Mesenchymal stem cell (in vitro differentiated cells and primary cell): ENCODE measurements around the gene KATNB1.

Experiments used
- DNase-seq: peaks from one replicate; pipeline ENCODE4 v3.0.0-alpha.2; 2013
- H2AFZ ChIP-seq: one replicate; pipeline ENCODE4 v1.6.1; 2013; ENCODE audit warnings: low read depth, mild to moderate bottlenecking, control low read depth, inconsistent platforms, low read length, moderate library complexity
- H2AK5ac ChIP-seq: 2 replicates; pipeline ENCODE4 v1.6.1; 2013; ENCODE audit warnings: low read length, moderate library complexity, mild to moderate bottlenecking, inconsistent platforms; ENCODE audit not compliant: severe bottlenecking
- H2BK120ac ChIP-seq: one replicate; pipeline ENCODE4 v1.6.1; 2013; ENCODE audit warnings: low read depth, mild to moderate bottlenecking, inconsistent platforms, low read length, moderate library complexity
- H2BK12ac ChIP-seq, 2 experiments: one replicate each; pipeline ENCODE4 v1.6.1; 2013; ENCODE audit warnings: inconsistent platforms in 2 of 2, low read length in 2 of 2, mild to moderate bottlenecking in 2 of 2, moderate library complexity in 2 of 2, control low read depth in 1 of 2
- H2BK15ac ChIP-seq: one replicate; pipeline ENCODE4 v1.6.1; 2013; ENCODE audit warnings: mild to moderate bottlenecking, low read depth, inconsistent platforms; ENCODE audit not compliant: poor library complexity, severe bottlenecking
- H2BK5ac ChIP-seq: 2 replicates; pipeline ENCODE4 v1.6.1; 2013; ENCODE audit warnings: low read depth, mild to moderate bottlenecking, low read length, control low read depth, inconsistent platforms; ENCODE audit not compliant: poor library complexity, severe bottlenecking
- H3K14ac ChIP-seq, 2 experiments: one replicate each; pipeline ENCODE4 v1.6.1; 2013; ENCODE audit warnings: inconsistent platforms in 2 of 2, low read length in 2 of 2, control low read depth in 1 of 2, mild to moderate bottlenecking in 1 of 2, moderate library complexity in 1 of 2
- H3K18ac ChIP-seq, 2 experiments: one replicate each; pipeline ENCODE4 v1.6.1; 2013; ENCODE audit warnings: inconsistent platforms in 2 of 2, low read length in 2 of 2, control low read depth in 1 of 2, low read depth in 1 of 2, mild to moderate bottlenecking in 1 of 2
- H3K23ac ChIP-seq, 2 experiments: one replicate each; pipeline ENCODE4 v1.6.1; 2013; ENCODE audit warnings: inconsistent platforms in 2 of 2, low read length in 2 of 2, mild to moderate bottlenecking in 2 of 2, moderate library complexity in 2 of 2, control low read depth in 1 of 2
- H3K27ac ChIP-seq: 2 replicates; pipeline ENCODE4 v1.5.1; 2013; ENCODE audit warnings: mild to moderate bottlenecking, moderate library complexity, low read length, control low read depth, inconsistent platforms; ENCODE audit not compliant: poor library complexity, severe bottlenecking
- H3K27me3 ChIP-seq, 2 experiments: 2 replicates each; pipeline versions ENCODE4 v1.6.1 to v1.7.0; 2013; ENCODE audit warnings: low read length in 2 of 2, mild to moderate bottlenecking in 2 of 2, moderate library complexity in 2 of 2, control low read depth in 1 of 2, inconsistent platforms in 1 of 2; ENCODE audit not compliant: control insufficient read depth in 1 of 2, insufficient read depth in 1 of 2
- H3K36me3 ChIP-seq, 2 experiments: 2 replicates each; pipeline versions ENCODE4 v1.6.1 to v1.7.0; 2013; ENCODE audit warnings: low read length in 2 of 2, control low read depth in 1 of 2, inconsistent platforms in 1 of 2, low read depth in 1 of 2, mild to moderate bottlenecking in 1 of 2; ENCODE audit not compliant: insufficient read depth in 2 of 2, control insufficient read depth in 1 of 2
- H3K4ac ChIP-seq, 2 experiments: one replicate each; pipeline ENCODE4 v1.6.1; 2013; ENCODE audit warnings: inconsistent platforms in 2 of 2, low read length in 2 of 2, mild to moderate bottlenecking in 2 of 2, moderate library complexity in 2 of 2, control low read depth in 1 of 2, low read depth in 1 of 2
- H3K4me1 ChIP-seq: 2 replicates; pipeline ENCODE4 v1.6.1; 2013; ENCODE audit warnings: low read depth, low read length, control low read depth; ENCODE audit not compliant: control insufficient read depth, insufficient read depth
- H3K4me2 ChIP-seq: 2 replicates; pipeline ENCODE4 v1.6.1; 2013; ENCODE audit warnings: low read length, mild to moderate bottlenecking, inconsistent platforms; ENCODE audit not compliant: poor library complexity, severe bottlenecking
- H3K4me3 ChIP-seq, 2 experiments: 2 replicates each; pipeline versions ENCODE4 v1.5.1 to v1.7.0; 2013; ENCODE audit warnings: low read length in 2 of 2, mild to moderate bottlenecking in 2 of 2, control low read depth in 1 of 2, low read depth in 1 of 2; ENCODE audit not compliant: insufficient read depth in 1 of 2
- H3K79me1 ChIP-seq: replicated peaks from 2 replicates; pipeline ENCODE4 v1.6.1; 2013; ENCODE audit warnings: mild to moderate bottlenecking, control low read depth, low read length, inconsistent platforms; ENCODE audit not compliant: poor library complexity, severe bottlenecking
- H3K9ac ChIP-seq: 2 replicates; pipeline ENCODE4 v1.7.0; 2013; ENCODE audit warnings: mild to moderate bottlenecking, low read length, moderate library complexity
- H3K9me3 ChIP-seq: 2 replicates; pipeline ENCODE4 v1.7.0; 2013; ENCODE audit warnings: mild to moderate bottlenecking, low read length; ENCODE audit not compliant: control insufficient read depth
- H4K8ac ChIP-seq: one replicate; pipeline ENCODE4 v1.6.1; 2013; ENCODE audit warnings: inconsistent platforms, mild to moderate bottlenecking, low read length, moderate library complexity
- H4K91ac ChIP-seq: one replicate; pipeline ENCODE4 v1.6.1; 2013; ENCODE audit warnings: mild to moderate bottlenecking, low read length, inconsistent platforms
- WGBS: methylation state at CpG from one replicate; pipeline ENCODE4 v1.1.7; 2013; ENCODE audit warnings: mixed read lengths; 5-methylcytosine and 5-hydroxymethylcytosine counted together

KATNB1 gene

GRCh38 chr16:57721356-57722209, 14.0 kb upstream of the KATNB1 start:
- no peaks in the 10 kb centered on the region for H3K79me1 ChIP-seq
- no peak overlapping the region for H2BK5ac ChIP-seq
- no peak overlapping the region for H3K18ac ChIP-seq
- H3K27ac ChIP-seq: no peak overlapping the region
- no peaks in the 10 kb centered on the region for H3K36me3 ChIP-seq
- H3K9ac ChIP-seq: no peak overlapping the region
- H2BK12ac ChIP-seq: no peak overlapping the region
- H3K27me3 ChIP-seq: peaks cover 0 to 25% of the 10 kb centered on the region in 2 experiments
- no peaks in the 10 kb centered on the region for H3K9me3 ChIP-seq
- H2BK120ac ChIP-seq: no peak overlapping the region
- no peak overlapping the region for H2AK5ac ChIP-seq
- no peak overlapping the region for H2BK15ac ChIP-seq
- no peak overlapping the region for H4K8ac ChIP-seq
- H2AFZ ChIP-seq: no peak overlapping the region
- no peaks in the 10 kb centered on the region for H3K4me1 ChIP-seq
- H3K4me2 ChIP-seq: no peak overlapping the region
- no peak overlapping the region for H4K91ac ChIP-seq
- H3K4me3 ChIP-seq: no peak overlapping the region
- H3K23ac ChIP-seq: no peak overlapping the region
- WGBS: 73% methylated on average over 11 of the region's 17 CpGs
- no peak overlapping the region for H3K14ac ChIP-seq
- no peak overlapping the region for H3K4ac ChIP-seq
- DNase-seq: no peak

- no peak overlapping the region for H2BK5ac ChIP-seq
These were observed 13.4 kb upstream of the KATNB1 start for GRCh38 chr16:57722210-57722499.

GRCh38 chr16:57722651-57723050, 12.9 kb upstream of the KATNB1 start:
- WGBS: 82% methylated on average over 11 of the region's 11 CpGs
- Histone ChIP-seq H3K23ac (no peak overlapping the region), H2AK5ac (no peak overlapping the region), H2BK120ac (no peak overlapping the region), H3K18ac (no peak overlapping the region), H3K4ac (no peak overlapping the region), H2BK12ac (no peak overlapping the region), H3K36me3 (no peaks in the 10 kb centered on the region), H2BK15ac (peak overlapping the region; percentile 2), H4K8ac (no peak overlapping the region), H3K27ac (no peak overlapping the region), H3K9me3 (no peaks in the 10 kb centered on the region), H4K91ac (no peak overlapping the region), H3K4me3 (no peak overlapping the region), H3K9ac (no peak overlapping the region), H2AFZ (no peak overlapping the region), H2BK5ac (no peak overlapping the region), H3K14ac (no peak overlapping the region), H3K4me2 (no peak overlapping the region), H3K4me1 (no peaks in the 10 kb centered on the region), H3K79me1 (no peaks in the 10 kb centered on the region), H3K27me3 (peaks cover 0 to 19% of the 10 kb centered on the region in 2 experiments)
- DNase-seq: no peak

More at GRCh38 chr16:57722210-57722499, 13.4 kb upstream of the KATNB1 start:
- Histone ChIP-seq H4K91ac (no peak overlapping the region), H3K4me3 (no peak overlapping the region), H2BK12ac (no peak overlapping the region), H3K23ac (no peak overlapping the region), H3K79me1 (no peaks in the 10 kb centered on the region), H3K27me3 (peaks cover 0 to 19% of the 10 kb centered on the region in 2 experiments), H2BK120ac (no peak overlapping the region), H3K14ac (no peak overlapping the region), H3K9ac (no peak overlapping the region), H3K4ac (no peak overlapping the region), H2BK15ac (no peak overlapping the region), H2AK5ac (no peak overlapping the region), H3K27ac (no peak overlapping the region), H3K18ac (no peak overlapping the region), H2AFZ (no peak overlapping the region), H3K36me3 (no peaks in the 10 kb centered on the region), H3K4me2 (no peak overlapping the region), H4K8ac (no peak overlapping the region), H3K9me3 (no peaks in the 10 kb centered on the region), H3K4me1 (no peaks in the 10 kb centered on the region)
- DNase-seq: no peak
- WGBS: 94% methylated on average over 2 of the region's 2 CpGs

GRCh38 chr16:57723170-57723569, 12.4 kb upstream of the KATNB1 start:
- Histone ChIP-seq H3K9ac (no peak overlapping the region), H2BK5ac (no peak overlapping the region), H2BK12ac (no peak overlapping the region), H4K8ac (no peak overlapping the region), H3K23ac (no peak overlapping the region), H2AFZ (no peak overlapping the region), H3K4ac (no peak overlapping the region), H3K14ac (no peak overlapping the region), H3K18ac (no peak overlapping the region), H2BK120ac (no peak overlapping the region), H3K79me1 (no peaks in the 10 kb centered on the region), H2AK5ac (no peak overlapping the region), H3K36me3 (no peaks in the 10 kb centered on the region), H2BK15ac (no peak overlapping the region), H3K4me2 (no peak overlapping the region), H3K27me3 (peaks cover 0 to 14% of the 10 kb centered on the region in 2 experiments), H3K27ac (no peak overlapping the region), H3K9me3 (no peaks in the 10 kb centered on the region), H3K4me3 (no peak overlapping the region), H3K4me1 (no peaks in the 10 kb centered on the region), H4K91ac (no peak overlapping the region)
- peak; percentile 6 for DNase-seq
- WGBS: 74% methylated on average over 7 of the region's 7 CpGs
